ENCODE measurements around the gene TSEN54.

DNA sequence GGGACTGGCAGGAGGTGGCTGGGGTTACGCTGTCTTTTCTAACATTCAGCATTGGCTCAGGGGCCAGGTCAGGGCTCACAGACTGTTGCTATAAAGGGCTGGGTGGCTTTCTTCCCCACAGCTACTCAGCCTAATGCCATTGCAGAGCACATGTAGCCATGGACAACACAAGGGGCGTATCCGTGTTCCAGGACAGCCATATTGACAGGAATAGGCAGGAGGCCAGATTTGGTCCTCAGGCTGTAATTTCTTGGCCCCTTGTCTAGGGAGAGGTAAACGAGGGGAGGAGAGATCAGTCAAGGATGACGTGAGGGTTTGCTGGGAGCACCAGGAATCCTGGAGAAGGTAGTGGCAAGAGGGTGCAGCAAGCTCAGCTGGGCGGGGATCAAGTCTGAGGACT lies 50.1 kb downstream of the TSEN54 start:
- TF ChIP-seq EZH2 (IDR thresholded peaks at IDR 0.05; ENCODE audit: borderline replicate concordance, low read depth, low read length, poor library complexity, severe bottlenecking), result no peak
- TF ChIP-seq, protein P1, sequence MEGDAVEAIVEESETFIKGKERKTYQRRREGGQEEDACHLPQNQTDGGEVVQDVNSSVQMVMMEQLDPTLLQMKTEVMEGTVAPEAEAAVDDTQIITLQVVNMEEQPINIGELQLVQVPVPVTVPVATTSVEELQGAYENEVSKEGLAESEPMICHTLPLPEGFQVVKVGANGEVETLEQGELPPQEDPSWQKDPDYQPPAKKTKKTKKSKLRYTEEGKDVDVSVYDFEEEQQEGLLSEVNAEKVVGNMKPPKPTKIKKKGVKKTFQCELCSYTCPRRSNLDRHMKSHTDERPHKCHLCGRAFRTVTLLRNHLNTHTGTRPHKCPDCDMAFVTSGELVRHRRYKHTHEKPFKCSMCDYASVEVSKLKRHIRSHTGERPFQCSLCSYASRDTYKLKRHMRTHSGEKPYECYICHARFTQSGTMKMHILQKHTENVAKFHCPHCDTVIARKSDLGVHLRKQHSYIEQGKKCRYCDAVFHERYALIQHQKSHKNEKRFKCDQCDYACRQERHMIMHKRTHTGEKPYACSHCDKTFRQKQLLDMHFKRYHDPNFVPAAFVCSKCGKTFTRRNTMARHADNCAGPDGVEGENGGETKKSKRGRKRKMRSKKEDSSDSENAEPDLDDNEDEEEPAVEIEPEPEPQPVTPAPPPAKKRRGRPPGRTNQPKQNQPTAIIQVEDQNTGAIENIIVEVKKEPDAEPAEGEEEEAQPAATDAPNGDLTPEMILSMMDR (conservative IDR thresholded peaks at IDR 0.05; ENCODE audit: low read depth, low read length), result no peak

Data from A673 (cell line).